HCT116 (cell line): ENCODE results near the gene PDE9A. TPM values are rescaled to one million over a fixed set of nuclear protein-coding genes. Genes with fewer than 3 reads are reported as not detected.
A peak's percentile ranks its signal among the peaks of the same experiment; 100 is the strongest.

Experiments used
- ATAC-seq: fragments of 200-7000 bp; cut with Tn5 transposase; 2 replicates; pipeline ENCODE4 v1.9.1; 2020; ENCODE audit warnings: mild to moderate bottlenecking, moderate library complexity
- BruUV-seq: library from RNA; stranded (reverse); fragments of 400-500 nt; replicated peaks from 2 replicates; lab custom pipeline; 2021; lab: Mats Ljungman, UMichigan
- CTCF ChIA-PET: fragments of 300-600 bp; sonication (Branson Sonifier 250); formaldehyde crosslinking; loops from one replicate; lab custom pipeline; 2021; ENCODE audit warnings: antibody characterized with exemption; lab: Charles Lee
- POLR2A ChIA-PET: fragments of 300-600, 350-600 bp; sonication (Branson Sonifier 250); formaldehyde crosslinking; loops from one replicate; lab custom pipeline; 2021; ENCODE audit warnings: antibody characterized with exemption; lab: Charles Lee
- RAD21 ChIA-PET, 2 experiments: fragments of 300-600 bp; sonication (Branson Sonifier 250); formaldehyde crosslinking; loops; one replicate each; lab custom pipeline; 2023; ENCODE audit warnings: low total read pairs in 2 of 2; ENCODE audit not compliant: uncharacterized antibody in 2 of 2, unreplicated experiment in 2 of 2, low non-redundant PET in 1 of 2; lab: Charles Lee
- DNase-seq: peaks from one replicate; pipeline ENCODE4 v3.0.0-alpha.2; 2010; ENCODE audit warnings: low read depth, low spot score
- H2AFZ ChIP-seq: fragments of 200-600 bp; shearing (Covaris generic), sonication (generic); 2 replicates; pipeline ENCODE4 v1.6.1; 2017; ENCODE audit warnings: low read depth, mixed run types, mixed read lengths, antibody characterized with exemption, low read length; ENCODE audit not compliant: poor library complexity, severe bottlenecking
- H3K27ac ChIP-seq: 2 replicates; pipeline ENCODE4 v1.5.1; 2012; ENCODE audit warnings: low read depth, low read length
- H3K27me3 ChIP-seq: fragments of 200-600 bp; sonication (generic); 2 replicates; pipeline ENCODE4 v1.6.1; 2016; ENCODE audit warnings: mixed run types, low read length, mixed read lengths; ENCODE audit not compliant: insufficient read depth
- H3K36me3 ChIP-seq, 2 experiments: fragments of 200-500 bp in 1 of 2; fragments of 200-600 bp in 1 of 2; sonication (Bioruptor generic) in 1 of 2; sonication (generic) in 1 of 2; 2 replicates each; pipeline versions ENCODE4 v1.5.1 to v1.6.1; 2014 to 2016; ENCODE audit warnings: low read length in 2 of 2, inconsistent platforms in 1 of 2, mixed read lengths in 1 of 2, mixed run types in 1 of 2; ENCODE audit not compliant: insufficient read depth in 2 of 2, control insufficient read depth in 1 of 2
- H3K4me1 ChIP-seq, 2 experiments: fragments of 200-600 bp in 1 of 2; sonication (generic) in 1 of 2; 2 replicates each; pipeline versions ENCODE4 v1.5.1 to v1.6.1; 2012 to 2017; ENCODE audit warnings: low read length in 2 of 2, inconsistent platforms in 1 of 2, mild to moderate bottlenecking in 1 of 2, mixed read lengths in 1 of 2, mixed run types in 1 of 2, moderate library complexity in 1 of 2; ENCODE audit not compliant: insufficient read depth in 2 of 2, control insufficient read depth in 1 of 2
- H3K4me2 ChIP-seq: fragments of 200-600 bp; sonication (generic); 2 replicates; pipeline ENCODE4 v1.6.1; 2017; ENCODE audit warnings: mixed run types, low read length, mixed read lengths
- H3K4me3 ChIP-seq, 2 experiments: fragments of 200-600 bp in 1 of 2; sonication (generic) in 1 of 2; replicated peaks in 1 of 2; 2 replicates each; pipeline ENCODE4 v1.5.1; 2011 to 2016; ENCODE audit warnings: low read length in 2 of 2, control low read depth in 1 of 2, low read depth in 1 of 2, mild to moderate bottlenecking in 1 of 2, mixed read lengths in 1 of 2, mixed run types in 1 of 2
- H3K79me2 ChIP-seq: fragments of 200-600 bp; sonication (generic); 2 replicates; pipeline ENCODE4 v1.6.1; 2017; ENCODE audit warnings: mild to moderate bottlenecking, mixed run types, low read length, moderate library complexity, mixed read lengths; ENCODE audit not compliant: insufficient read depth
- H3K9ac ChIP-seq: fragments of 200-600 bp; sonication (generic); 2 replicates; pipeline ENCODE4 v1.6.1; 2016; ENCODE audit warnings: low read length, mixed read lengths
- H3K9me2 ChIP-seq: fragments of 200-600 bp; sonication (generic), shearing (Covaris generic); 2 replicates; pipeline ENCODE4 v1.6.1; 2017; ENCODE audit warnings: mixed run types, mild to moderate bottlenecking, moderate library complexity; ENCODE audit not compliant: insufficient read depth
- H3K9me3 ChIP-seq, 2 experiments: fragments of 200-500 bp in 1 of 2; fragments of 200-600 bp in 1 of 2; sonication (Bioruptor generic) in 1 of 2; sonication (generic) in 1 of 2; 2 replicates each; pipeline ENCODE4 v1.6.1; 2014 to 2017; ENCODE audit warnings: low read length in 2 of 2, mixed read lengths in 2 of 2, inconsistent platforms in 1 of 2, low read depth in 1 of 2, mild to moderate bottlenecking in 1 of 2, mixed run types in 1 of 2, moderate library complexity in 1 of 2; ENCODE audit not compliant: control insufficient read depth in 1 of 2, insufficient read depth in 1 of 2
- H4K20me1 ChIP-seq: fragments of 200-600 bp; sonication (generic), shearing (Covaris generic); 2 replicates; pipeline ENCODE4 v1.6.1; 2017; ENCODE audit warnings: mixed run types, mild to moderate bottlenecking, moderate library complexity; ENCODE audit not compliant: insufficient read depth
- CBX3 ChIP-seq: IDR thresholded peaks from 2 replicates; pipeline ENCODE4 v1.6.1; 2012; ENCODE audit warnings: low read depth
- ELF1 ChIP-seq: IDR thresholded peaks from 2 replicates; pipeline ENCODE4 v1.6.1; 2012; ENCODE audit warnings: low read depth, borderline replicate concordance
- RAD21 ChIP-seq: IDR thresholded peaks from 2 replicates; pipeline ENCODE4 v1.6.1; 2012; ENCODE audit warnings: low read depth, mild to moderate bottlenecking
- ZFX ChIP-seq: fragments of 450-650 bp; IDR thresholded peaks from 2 replicates; pipeline ENCODE4 v1.6.1; 2017
- ZNF274 ChIP-seq: fragments of 200-500 bp; sonication (Bioruptor generic); IDR thresholded peaks from 2 replicates; pipeline ENCODE4 v1.6.1; 2014; ENCODE audit warnings: mild to moderate bottlenecking, low read depth, low read length, inconsistent platforms
- intact Hi-C: fragments of 100-400 bp; cut with micrococcal nuclease; formaldehyde crosslinking; loops from 2 replicates; pipeline ENCODE4 v1.10.0; 2022
- total RNA-seq: library from RNA; stranded (reverse); gene quantifications from one replicate; pipeline ENCODE4 v1.2.1, GENCODE V29; 2021; ENCODE audit not compliant: unreplicated experiment
- TF ChIP-seq, protein P1 (sequence below): IDR thresholded peaks from 2 replicates; pipeline ENCODE4 v1.6.1; 2011; ENCODE audit warnings: mild to moderate bottlenecking, low read length, moderate library complexity; ENCODE audit not compliant: insufficient replicate concordance; ENCODE audit errors: extremely low read depth
- TF ChIP-seq, protein P2 (sequence below): IDR thresholded peaks from 2 replicates; pipeline ENCODE4 v1.6.1; 2012; ENCODE audit warnings: low read depth

PDE9A gene
- total RNA-seq, 1 experiment from 2014 or later, result 31.4 TPM

DNA sequence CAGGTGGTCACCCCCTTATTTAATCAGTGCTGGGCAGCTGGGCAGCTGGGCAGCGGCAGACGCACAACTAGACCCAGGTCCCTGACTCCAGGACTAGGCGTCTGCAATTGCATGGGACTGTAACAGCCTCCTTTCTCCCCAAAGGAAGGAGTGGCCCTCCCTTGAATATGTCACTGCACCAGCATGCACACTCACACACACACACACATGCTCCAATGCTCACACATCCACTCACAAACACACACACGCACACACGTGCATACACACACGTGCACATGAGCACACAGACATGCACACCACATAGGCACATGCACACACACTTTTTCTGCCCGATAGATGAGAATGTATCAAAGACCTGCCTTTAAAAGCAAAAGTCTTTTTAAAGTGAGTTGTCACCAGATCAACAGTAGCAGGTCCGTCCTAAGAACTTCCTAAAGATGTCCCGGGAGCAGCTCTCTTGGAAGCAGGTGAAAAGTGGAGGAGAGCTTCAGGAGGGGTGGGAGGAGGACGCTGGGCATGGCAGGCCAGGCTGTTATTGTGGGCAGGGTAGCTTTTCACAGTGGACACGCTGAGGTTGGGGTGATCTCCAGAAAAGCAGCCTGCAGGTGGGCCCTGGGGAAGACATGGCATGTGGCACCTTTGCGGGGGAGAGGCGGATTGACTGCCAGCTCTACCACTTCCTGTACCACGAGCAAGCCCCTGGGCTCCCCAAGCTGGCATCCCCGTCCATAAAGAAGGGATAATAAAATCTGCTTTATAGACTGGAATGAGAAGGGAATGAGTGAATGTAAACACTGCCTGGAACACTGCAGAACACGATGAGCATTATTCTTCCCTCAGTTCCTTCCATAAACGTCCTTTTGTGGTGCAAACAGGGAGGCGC lies 1.7 kb downstream of the PDE9A start:
- no peak for DNase-seq
- no peak for TF ChIP-seq CBX3
- TF ChIP-seq, protein P1, sequence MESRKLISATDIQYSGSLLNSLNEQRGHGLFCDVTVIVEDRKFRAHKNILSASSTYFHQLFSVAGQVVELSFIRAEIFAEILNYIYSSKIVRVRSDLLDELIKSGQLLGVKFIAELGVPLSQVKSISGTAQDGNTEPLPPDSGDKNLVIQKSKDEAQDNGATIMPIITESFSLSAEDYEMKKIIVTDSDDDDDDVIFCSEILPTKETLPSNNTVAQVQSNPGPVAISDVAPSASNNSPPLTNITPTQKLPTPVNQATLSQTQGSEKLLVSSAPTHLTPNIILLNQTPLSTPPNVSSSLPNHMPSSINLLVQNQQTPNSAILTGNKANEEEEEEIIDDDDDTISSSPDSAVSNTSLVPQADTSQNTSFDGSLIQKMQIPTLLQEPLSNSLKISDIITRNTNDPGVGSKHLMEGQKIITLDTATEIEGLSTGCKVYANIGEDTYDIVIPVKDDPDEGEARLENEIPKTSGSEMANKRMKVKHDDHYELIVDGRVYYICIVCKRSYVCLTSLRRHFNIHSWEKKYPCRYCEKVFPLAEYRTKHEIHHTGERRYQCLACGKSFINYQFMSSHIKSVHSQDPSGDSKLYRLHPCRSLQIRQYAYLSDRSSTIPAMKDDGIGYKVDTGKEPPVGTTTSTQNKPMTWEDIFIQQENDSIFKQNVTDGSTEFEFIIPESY, result no peak
- no peak for TF ChIP-seq RAD21
- TF ChIP-seq ZNF274, result no peak
- no peak for TF ChIP-seq ELF1
- TF ChIP-seq, protein P2, sequence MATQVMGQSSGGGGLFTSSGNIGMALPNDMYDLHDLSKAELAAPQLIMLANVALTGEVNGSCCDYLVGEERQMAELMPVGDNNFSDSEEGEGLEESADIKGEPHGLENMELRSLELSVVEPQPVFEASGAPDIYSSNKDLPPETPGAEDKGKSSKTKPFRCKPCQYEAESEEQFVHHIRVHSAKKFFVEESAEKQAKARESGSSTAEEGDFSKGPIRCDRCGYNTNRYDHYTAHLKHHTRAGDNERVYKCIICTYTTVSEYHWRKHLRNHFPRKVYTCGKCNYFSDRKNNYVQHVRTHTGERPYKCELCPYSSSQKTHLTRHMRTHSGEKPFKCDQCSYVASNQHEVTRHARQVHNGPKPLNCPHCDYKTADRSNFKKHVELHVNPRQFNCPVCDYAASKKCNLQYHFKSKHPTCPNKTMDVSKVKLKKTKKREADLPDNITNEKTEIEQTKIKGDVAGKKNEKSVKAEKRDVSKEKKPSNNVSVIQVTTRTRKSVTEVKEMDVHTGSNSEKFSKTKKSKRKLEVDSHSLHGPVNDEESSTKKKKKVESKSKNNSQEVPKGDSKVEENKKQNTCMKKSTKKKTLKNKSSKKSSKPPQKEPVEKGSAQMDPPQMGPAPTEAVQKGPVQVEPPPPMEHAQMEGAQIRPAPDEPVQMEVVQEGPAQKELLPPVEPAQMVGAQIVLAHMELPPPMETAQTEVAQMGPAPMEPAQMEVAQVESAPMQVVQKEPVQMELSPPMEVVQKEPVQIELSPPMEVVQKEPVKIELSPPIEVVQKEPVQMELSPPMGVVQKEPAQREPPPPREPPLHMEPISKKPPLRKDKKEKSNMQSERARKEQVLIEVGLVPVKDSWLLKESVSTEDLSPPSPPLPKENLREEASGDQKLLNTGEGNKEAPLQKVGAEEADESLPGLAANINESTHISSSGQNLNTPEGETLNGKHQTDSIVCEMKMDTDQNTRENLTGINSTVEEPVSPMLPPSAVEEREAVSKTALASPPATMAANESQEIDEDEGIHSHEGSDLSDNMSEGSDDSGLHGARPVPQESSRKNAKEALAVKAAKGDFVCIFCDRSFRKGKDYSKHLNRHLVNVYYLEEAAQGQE, result no peak
- no peak for TF ChIP-seq ZFX
- H3K27me3 ChIP-seq, result no peaks in the 10 kb centered on the region
- BruUV-seq, result TSS peak; percentile 53
- H3K27ac ChIP-seq, result no peak overlapping the region
- peak overlapping the region; percentile 72 for H3K9ac ChIP-seq
- H3K79me2 ChIP-seq, result peaks cover 32% of the 10 kb centered on the region; the same call in 1 of the 2 replicates
- H3K36me3 ChIP-seq, result no peaks in the 10 kb centered on the region
- H3K4me3 ChIP-seq, result peak overlapping the region; percentile 70 to 84
- intact Hi-C loops, result loop anchor here (5.0 to 10.0 kb wide), 2 partner anchors 70 to 162 kb away; no protein-coding TSS in a partner anchor
- ChIA-PET POLR2A (no interaction called here), CTCF (no interaction called here), RAD21 (interaction anchor here in 1 of 2 experiments (1.6 kb wide), 1 partner anchor 62 kb away, joined by 4 read pairs; no protein-coding TSS in a partner anchor)
- no peak overlapping the region for H2AFZ ChIP-seq
- no peak for ATAC-seq
- peak overlapping the region; percentile 94 for H3K4me2 ChIP-seq
- no peaks in the 10 kb centered on the region for H3K9me2 ChIP-seq
- no peaks in the 10 kb centered on the region for H3K9me3 ChIP-seq
- peaks cover 18 to 33% of the 10 kb centered on the region in 2 experiments; a peak in 3 of 4 replicates for H3K4me1 ChIP-seq
- no peaks in the 10 kb centered on the region for H4K20me1 ChIP-seq
